Measurements from ENCODE around the gene TMEM184B.
A peak's percentile ranks its signal among the peaks of the same experiment; 100 is the strongest.

The TMEM184B gene

DNA sequence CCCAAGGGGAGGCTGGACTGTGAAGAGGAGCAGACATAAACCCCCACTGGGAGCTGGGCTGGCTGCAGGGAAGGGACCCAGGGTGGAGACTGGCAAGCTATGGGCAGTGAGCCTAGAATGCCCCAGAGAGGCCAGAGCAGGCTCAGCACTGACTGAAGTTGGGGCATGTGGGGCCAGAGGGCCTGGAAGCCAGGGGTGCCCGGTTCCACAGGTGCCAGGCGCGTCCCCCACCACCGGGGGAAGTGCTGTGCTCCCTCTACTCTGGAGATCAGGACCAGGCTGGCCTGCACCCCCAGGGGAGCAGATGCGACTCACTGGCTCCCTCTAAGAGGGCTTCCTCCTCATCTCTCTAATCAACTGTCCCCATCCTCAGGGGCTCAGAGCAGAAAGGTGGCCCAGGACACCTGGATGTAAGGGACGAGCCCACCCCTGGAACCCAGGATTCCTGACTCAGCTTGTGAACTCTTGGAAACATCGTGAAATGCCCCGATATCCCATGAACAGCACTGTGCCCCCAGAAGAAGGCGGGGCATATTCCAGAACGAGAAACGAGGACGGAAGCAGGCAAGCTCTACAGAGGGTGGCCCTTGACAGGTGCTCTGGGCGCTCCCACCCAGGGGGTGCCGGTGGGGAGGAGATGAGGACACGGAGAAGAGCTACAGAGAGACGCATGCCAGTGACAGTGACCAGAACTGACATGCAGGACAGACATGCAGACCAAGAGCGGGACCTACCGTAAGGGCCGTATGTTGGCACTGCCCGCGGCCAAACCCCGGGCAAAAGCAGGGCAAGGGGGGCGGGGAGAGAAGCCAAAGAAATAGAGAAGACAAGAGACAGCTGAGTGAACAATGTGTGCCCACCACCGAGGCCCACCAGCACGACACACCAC is 50.7 kb downstream of the TMEM184B start:
- no peak for DNase-seq

GRCh38 chr22:38221407-38221806 is 51.4 kb downstream of the TMEM184B start:
- no peak for DNase-seq

GRCh38 chr22:38220653-38221386 is 52.0 kb downstream of the TMEM184B start:
- no peak for DNase-seq

- no peak for DNase-seq
Measured at GRCh38 chr22:38220163-38220562, 52.6 kb downstream of the TMEM184B start.

- no peak for DNase-seq
Measured at GRCh38 chr22:38219632-38220031, 53.2 kb downstream of the TMEM184B start.

- peak; percentile 61 for DNase-seq
Measured at GRCh38 chr22:38218661-38219622, 53.9 kb downstream of the TMEM184B start.

DNA sequence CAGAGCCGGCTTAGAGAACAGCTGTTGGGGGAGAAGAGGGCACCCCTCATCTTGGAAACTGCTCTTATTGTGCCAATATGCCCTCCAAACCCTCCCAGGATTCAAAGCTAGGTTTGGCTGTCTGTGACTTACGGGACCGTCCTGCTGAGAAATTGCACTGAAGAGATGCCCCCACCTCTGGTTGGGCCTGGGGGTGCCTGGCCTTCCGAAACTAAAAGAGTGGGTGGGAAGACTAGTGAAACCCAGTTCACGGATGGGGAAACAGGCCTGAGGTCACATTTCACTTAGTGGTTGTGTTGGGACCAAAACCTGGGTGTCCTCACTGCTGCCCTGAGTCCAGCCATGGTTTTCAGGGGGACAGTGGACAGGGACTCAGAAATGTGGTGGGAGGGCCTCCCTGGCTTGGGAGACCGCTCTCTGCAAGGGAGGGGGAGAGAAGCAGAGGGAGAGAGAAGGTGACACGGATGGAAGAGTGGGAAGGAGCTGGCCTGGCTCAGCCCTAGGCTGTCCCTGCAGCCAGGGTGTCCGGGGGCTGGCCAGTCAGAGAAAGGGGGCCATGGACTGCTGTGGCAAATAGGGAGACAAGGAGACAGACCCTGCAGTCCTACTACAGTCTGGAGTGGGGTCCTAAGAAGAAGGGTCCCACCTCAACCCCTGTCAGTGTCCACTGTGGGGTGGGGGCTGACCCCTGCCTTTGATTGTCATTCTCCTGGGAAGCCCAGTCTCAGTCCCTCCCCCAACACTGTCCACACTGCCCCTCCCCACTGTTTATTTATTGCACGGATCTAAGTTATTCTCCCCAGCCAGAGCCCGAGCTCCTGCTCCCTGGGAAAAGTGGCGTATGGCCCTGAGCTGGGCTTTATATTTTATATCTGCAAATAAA is 57.4 kb downstream of the TMEM184B start:
- DNase-seq, result no peak

DNA sequence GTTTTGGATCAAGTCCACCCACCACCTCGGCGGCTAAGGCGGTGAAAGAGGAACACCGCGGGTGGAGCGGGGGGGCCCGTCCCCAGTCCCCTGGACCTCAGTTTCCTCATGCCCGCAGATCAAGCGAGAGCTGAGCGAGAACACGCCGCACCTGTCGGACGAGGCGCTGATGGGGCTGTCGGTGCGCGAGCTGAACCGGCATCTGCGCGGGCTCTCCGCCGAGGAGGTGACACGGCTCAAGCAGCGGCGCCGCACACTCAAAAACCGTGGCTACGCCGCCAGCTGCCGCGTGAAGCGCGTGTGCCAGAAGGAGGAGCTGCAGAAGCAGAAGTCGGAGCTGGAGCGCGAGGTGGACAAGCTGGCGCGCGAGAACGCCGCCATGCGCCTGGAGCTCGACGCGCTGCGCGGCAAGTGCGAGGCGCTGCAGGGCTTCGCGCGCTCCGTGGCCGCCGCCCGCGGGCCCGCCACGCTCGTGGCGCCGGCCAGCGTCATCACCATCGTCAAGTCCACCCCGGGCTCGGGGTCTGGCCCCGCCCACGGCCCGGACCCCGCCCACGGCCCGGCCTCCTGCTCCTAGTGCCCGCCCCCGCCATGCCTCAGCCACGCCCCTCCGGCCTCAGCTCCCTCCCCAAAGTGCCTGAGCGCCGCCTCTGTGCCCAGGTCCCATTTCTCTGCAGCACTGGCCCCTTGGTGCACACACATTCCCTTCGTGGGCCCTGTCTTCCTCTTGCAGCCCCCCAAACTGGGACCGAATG is 58.3 kb downstream of the TMEM184B start:
- DNase-seq, result peak; percentile 68

DNA sequence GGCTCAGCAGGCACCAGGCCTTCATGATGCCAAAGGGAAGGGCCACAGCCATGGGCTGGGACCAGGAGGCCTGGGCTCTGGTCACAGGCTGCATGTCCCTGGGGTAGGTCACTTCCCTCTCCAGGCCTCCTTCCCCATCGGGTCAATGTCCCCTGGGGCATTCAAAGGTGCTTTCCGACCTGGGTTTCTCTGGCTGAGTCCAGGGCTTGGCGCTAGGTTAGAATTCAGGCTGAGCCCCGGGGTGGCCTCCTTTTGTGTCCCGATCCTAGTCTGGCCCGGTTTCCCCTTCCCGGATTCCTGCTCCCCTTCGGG is 58.9 kb downstream of the TMEM184B start:
- DNase-seq, result no peak

DNA sequence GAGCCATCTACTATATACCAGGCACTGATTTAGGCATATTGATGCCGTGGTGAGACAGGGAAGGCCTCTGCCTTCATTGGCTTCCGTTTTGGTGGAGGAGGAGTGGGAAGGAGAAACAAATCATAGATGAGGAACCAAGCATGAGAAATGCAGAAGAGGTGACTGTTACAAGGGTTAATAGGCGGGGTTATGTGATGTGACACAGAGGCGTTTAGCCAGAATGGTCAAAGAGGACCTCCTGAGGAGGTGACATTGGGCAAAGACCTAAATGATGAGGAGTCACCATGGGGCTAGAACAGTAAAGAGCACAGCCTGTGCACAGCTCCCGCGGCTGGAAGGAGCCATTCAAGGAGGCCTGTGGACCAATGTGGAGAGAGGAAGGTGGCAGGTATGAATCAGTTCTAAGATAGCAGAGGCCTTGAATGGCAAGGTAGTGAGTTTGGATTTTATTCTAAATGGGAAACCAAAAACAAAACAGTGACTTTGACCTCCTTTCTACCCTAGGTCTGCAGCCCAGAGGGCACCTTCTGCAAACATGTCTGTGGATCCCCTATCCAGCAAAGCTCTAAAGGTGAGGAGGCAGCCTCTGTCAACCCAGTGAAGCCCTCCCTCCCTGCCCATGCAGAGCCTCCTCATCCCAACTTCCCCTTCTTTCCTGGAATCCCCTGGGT is 59.4 kb downstream of the TMEM184B start:
- DNase-seq, result no peak

DNA sequence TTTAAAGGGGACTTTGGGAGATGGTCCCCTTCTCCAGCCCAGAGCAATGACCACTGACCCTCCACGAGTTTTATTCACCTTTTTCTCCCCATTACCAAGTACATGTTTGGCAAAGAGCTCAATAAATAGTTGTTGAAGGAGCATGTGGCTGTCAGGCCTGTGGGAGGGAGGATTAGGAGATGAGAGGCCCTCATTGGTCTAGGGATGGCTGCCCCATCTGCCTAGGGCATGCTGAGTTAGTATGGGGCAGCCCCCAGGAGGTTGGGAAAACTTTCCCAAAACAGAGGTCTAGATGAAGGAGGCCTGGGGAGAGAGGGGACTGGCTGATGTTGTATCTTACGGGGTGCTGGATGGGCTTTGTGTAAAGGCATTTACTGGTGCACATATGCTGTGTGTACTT is 60.4 kb downstream of the TMEM184B start:
- no peak for DNase-seq

DNA sequence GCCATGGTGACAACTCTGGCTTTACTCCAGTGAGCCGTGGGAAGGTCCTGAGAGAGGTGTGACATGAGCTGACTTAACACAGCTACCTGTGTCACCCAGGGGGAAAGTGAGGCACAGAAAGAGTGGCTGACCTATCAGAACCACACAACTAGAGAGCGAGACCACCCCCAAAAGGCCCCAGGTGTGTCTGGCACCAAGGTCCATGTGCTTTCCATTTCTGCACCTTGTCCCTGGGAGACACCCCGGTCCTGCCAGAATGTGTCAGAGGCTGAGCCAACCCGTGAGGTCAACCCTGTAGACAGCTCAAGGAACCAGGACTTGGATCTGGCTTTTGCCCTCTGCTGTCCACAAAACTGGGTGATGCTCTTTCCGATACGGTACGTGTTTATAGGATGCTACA is 61.3 kb downstream of the TMEM184B start:
- DNase-seq, result no peak

GRCh38 chr22:38208551-38208968 is 64.2 kb downstream of the TMEM184B start:
- no peak for DNase-seq

DNA sequence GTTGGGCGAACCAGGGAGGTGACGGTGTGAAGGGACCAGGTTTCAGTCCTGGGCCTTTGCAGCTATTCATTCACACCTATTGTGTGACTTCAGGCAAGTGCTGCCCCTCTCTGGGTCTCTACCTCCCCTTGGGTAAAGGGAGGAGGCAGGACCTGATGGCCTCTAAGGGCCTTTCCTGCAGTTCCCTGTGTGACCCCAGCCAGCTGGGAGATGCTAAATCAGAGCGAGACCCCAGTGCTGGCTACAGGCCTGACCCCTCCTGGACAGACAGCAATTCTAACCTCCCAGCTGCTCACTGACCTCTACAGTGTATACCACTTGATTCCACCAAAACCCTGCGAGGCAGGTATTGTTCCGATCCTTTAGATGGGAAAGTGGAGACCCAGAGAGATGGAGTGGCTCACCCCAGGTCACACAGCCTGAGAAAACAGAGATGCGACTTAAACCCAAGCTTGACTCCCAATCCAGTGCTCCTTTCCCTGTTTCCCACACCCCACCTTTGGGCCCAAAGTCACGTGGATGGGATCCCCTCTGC is 64.8 kb downstream of the TMEM184B start:
- no peak for DNase-seq

- no peak for DNase-seq
Measured at GRCh38 chr22:38205261-38206128, 67.3 kb downstream of the TMEM184B start.

GRCh38 chr22:38204784-38205183 is 68.0 kb downstream of the TMEM184B start:
- DNase-seq, result no peak

DNA sequence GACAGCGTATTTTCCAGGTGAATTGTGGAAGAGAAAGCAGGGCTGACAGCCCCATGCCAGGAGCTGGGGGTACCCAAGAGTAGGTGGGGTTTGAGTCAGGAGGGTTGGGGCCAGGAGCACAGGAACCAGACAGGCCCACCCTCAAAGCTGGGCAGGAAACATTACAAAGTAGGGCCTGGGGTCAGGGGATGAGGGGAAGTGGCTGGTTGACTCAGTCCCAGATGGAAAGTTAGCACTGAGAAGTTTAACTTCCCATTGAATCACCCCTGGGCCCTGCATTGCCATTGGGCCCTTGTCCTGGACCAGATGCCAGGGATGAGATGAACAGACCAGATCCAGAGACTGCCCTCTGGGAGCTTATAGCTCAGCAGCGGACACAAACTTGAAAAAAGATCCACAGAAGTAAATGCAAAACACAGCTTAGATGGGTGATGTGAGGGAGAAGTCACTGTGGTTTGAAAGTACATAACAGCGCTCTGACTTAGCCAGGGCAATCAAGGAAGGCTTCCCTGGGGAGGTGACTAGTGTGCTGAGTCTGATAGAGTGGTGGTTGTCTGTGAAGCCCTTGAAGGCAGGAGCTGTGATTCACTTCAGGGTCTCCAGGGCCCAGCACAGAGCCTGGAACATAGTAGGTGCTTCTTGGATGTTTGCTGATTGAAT is 68.8 kb downstream of the TMEM184B start:
- no peak for DNase-seq

GRCh38 chr22:38203090-38203810 is 69.6 kb downstream of the TMEM184B start:
- DNase-seq, result peak; percentile 62
